Mammary epithelial cell (primary cell): ENCODE results near the gene MRPS34.

Experiments
- EZH2 ChIP-seq: IDR thresholded peaks from 2 replicates; pipeline ENCODE4 v1.6.1; 2012; ENCODE audit warnings: low read length, inconsistent platforms, borderline replicate concordance
- TF ChIP-seq, protein P1 (sequence below), 2 donors: IDR thresholded peaks in 1 of 2; conservative IDR thresholded peaks in 1 of 2; 2 replicates each; pipeline ENCODE4 v1.5.1; 2011 to 2012; ENCODE audit warnings: inconsistent platforms in 2 of 2, low read length in 2 of 2, mild to moderate bottlenecking in 2 of 2, control low read depth in 1 of 2, low read depth in 1 of 2; ENCODE audit not compliant: insufficient read depth in 1 of 2; ENCODE audit errors: extremely low read depth in 1 of 2

DNA sequence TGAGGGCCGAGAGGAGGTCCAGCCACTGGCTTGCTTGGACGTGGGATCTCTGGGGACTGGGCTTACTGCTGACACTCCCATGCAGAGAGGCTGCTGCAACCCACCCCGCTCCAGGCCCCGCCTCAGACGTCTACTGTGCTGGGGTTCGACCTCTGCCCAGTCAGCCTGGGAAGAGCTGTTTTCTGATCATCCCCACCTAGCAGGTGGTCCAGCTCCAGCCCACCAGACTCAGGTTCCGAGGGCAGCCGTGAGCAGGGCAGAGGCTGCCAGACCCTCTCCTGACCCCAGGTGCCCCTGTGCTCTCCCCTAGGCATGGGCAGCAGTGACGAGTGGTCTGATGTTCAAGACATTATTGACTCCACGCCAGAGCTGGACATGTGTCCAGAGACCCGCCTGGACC lies 25.0 kb downstream of the MRPS34 start:
- TF ChIP-seq, protein P1, sequence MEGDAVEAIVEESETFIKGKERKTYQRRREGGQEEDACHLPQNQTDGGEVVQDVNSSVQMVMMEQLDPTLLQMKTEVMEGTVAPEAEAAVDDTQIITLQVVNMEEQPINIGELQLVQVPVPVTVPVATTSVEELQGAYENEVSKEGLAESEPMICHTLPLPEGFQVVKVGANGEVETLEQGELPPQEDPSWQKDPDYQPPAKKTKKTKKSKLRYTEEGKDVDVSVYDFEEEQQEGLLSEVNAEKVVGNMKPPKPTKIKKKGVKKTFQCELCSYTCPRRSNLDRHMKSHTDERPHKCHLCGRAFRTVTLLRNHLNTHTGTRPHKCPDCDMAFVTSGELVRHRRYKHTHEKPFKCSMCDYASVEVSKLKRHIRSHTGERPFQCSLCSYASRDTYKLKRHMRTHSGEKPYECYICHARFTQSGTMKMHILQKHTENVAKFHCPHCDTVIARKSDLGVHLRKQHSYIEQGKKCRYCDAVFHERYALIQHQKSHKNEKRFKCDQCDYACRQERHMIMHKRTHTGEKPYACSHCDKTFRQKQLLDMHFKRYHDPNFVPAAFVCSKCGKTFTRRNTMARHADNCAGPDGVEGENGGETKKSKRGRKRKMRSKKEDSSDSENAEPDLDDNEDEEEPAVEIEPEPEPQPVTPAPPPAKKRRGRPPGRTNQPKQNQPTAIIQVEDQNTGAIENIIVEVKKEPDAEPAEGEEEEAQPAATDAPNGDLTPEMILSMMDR (conservative IDR thresholded peaks at IDR 0.05 in 1 of 2, IDR thresholded peaks at IDR 0.05 in 1 of 2; ENCODE audit: extremely low read depth in 1 of 2, insufficient read depth in 1 of 2, low read depth in 1 of 2, low read length in 2 of 2) = no peak
- TF ChIP-seq EZH2 = no peak
